Upper lobe of left lung (tissue), 4 donors: ENCODE results near the gene NEDD4L.

Experiments used
- CTCF ChIP-seq, 6 experiments: fragments of 450-650 bp in 4 of 6; fragments of 200-600 bp in 2 of 6; sonication (generic) in 2 of 6; IDR thresholded peaks; one replicate each; pipeline ENCODE4 v1.5.1; 2016 to 2019; ENCODE audit warnings: antibody characterized with exemption in 6 of 6
- POLR2AphosphoS5 ChIP-seq, 2 donors: sonication (generic); formaldehyde crosslinking; IDR thresholded peaks; one replicate each; pipeline ENCODE4 v1.5.1; 2017; ENCODE audit warnings: antibody characterized with exemption in 2 of 2

DNA sequence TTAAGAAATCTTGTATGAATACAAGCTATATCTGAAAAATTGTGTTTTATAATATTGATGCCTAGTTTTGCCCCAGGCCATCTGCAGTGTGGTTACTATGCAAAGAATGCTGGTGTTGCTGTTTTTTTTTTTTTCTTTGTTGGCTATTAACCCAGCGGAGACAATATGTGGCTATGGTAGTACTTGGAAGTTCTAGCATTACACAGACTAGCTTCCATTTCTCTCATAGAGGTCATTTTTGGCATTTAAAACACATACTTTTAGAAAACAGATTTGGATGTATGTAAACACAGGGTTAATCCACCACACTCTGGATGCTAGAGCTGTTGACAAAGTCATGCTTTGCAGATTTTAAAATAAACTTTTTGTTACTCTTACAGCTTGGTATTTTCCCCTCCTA lies 209.8 kb downstream of the NEDD4L start:
- no peak for TF ChIP-seq CTCF (IDR thresholded peaks at IDR 0.05)
- no peak for TF ChIP-seq POLR2AphosphoS5 (IDR thresholded peaks at IDR 0.05)
